Measurements from ENCODE around the gene ABCA1.
"Not testable (repeated sequence)": the region's sequence is repeated elsewhere in the genome, so short reads cannot be mapped to it uniquely, and the experiment has no call there.

Gene ABCA1

GRCh38 chr9:104948277-104948676 is 20.3 kb upstream of the ABCA1 start:
- DNase-seq: no peak

- DNase-seq: no peak
Measured at GRCh38 chr9:104944871-104945270, 16.9 kb upstream of the ABCA1 start.

- no peak for DNase-seq
Measured at GRCh38 chr9:104944356-104944755, 16.4 kb upstream of the ABCA1 start.

GRCh38 chr9:104941597-104941996 is 13.6 kb upstream of the ABCA1 start:
- DNase-seq: no peak

GRCh38 chr9:104936291-104936690 is 8.3 kb upstream of the ABCA1 start:
- no peak for DNase-seq

- not testable (repeated sequence) for DNase-seq
Measured at GRCh38 chr9:104935501-104935810, 7.5 kb upstream of the ABCA1 start.

GRCh38 chr9:104934691-104935500 is 6.9 kb upstream of the ABCA1 start:
- no peak for DNase-seq

- DNase-seq: not testable (repeated sequence)
Measured at GRCh38 chr9:104933091-104933490, 5.1 kb upstream of the ABCA1 start.

GRCh38 chr9:104931256-104931655 is 3.3 kb upstream of the ABCA1 start:
- no peak for DNase-seq

- peak; percentile 15 for DNase-seq
Measured at GRCh38 chr9:104927216-104927911, 591 bp downstream of the ABCA1 start.

GRCh38 chr9:104923740-104924139 is 4.2 kb downstream of the ABCA1 start:
- no peak for DNase-seq

- DNase-seq: no peak
Measured at GRCh38 chr9:104923289-104923688, 4.7 kb downstream of the ABCA1 start.

GRCh38 chr9:104922748-104923147 is 5.2 kb downstream of the ABCA1 start:
- not testable (repeated sequence) for DNase-seq

GRCh38 chr9:104921067-104921741 is 6.8 kb downstream of the ABCA1 start:
- DNase-seq: no peak

- no peak for DNase-seq
Measured at GRCh38 chr9:104915753-104916152, 12.2 kb downstream of the ABCA1 start.

- DNase-seq: no peak
Measured at GRCh38 chr9:104915049-104915448, 12.9 kb downstream of the ABCA1 start.

GRCh38 chr9:104914466-104914865 is 13.5 kb downstream of the ABCA1 start:
- DNase-seq: no peak

GRCh38 chr9:104912606-104913005 is 15.3 kb downstream of the ABCA1 start:
- no peak for DNase-seq

- no peak for DNase-seq
Measured at GRCh38 chr9:104911032-104911607, 16.8 kb downstream of the ABCA1 start.

GRCh38 chr9:104907278-104907951 is 20.5 kb downstream of the ABCA1 start:
- DNase-seq: no peak

- DNase-seq: no peak
Measured at GRCh38 chr9:104906441-104907277, 21.3 kb downstream of the ABCA1 start.

GRCh38 chr9:104905931-104906330 is 22.0 kb downstream of the ABCA1 start:
- no peak for DNase-seq

Data from activated effector memory CD4-positive, alpha-beta T cell treated with Interleukin-2 at 50 U/mL for 16 hours (primary cell).